Activated CD8-positive, alpha-beta memory T cell treated with anti-CD3 and anti-CD28 coated beads for 24 hours (primary cell): Measurements from ENCODE around the gene RNLS.

Experiments
- DNase-seq: peaks from one replicate; pipeline ENCODE4 v3.0.0-alpha.2; 2020

RNLS gene

GRCh38 chr10:88249450-88249849 is 333.7 kb downstream of the RNLS start:
- DNase-seq, result no peak

- DNase-seq, result no peak
Observed at GRCh38 chr10:88246675-88247074, 336.4 kb downstream of the RNLS start.

- DNase-seq, result no peak
Observed at GRCh38 chr10:88245974-88246511, 337.1 kb downstream of the RNLS start.

- DNase-seq, result no peak
Observed at GRCh38 chr10:88244781-88245625, 338.1 kb downstream of the RNLS start.

- DNase-seq, result no peak
Observed at GRCh38 chr10:88243836-88244730, 339.0 kb downstream of the RNLS start.

- DNase-seq, result no peak
Observed at GRCh38 chr10:88243202-88243744, 339.8 kb downstream of the RNLS start.

- no peak for DNase-seq
Observed at GRCh38 chr10:88241501-88241900, 341.6 kb downstream of the RNLS start.

GRCh38 chr10:88239212-88239611 is 343.9 kb downstream of the RNLS start:
- no peak for DNase-seq

- no peak for DNase-seq
Observed at GRCh38 chr10:88238615-88238914, 344.6 kb downstream of the RNLS start.

GRCh38 chr10:88237896-88238614 is 345.1 kb downstream of the RNLS start:
- no peak for DNase-seq

- DNase-seq, result no peak
Observed at GRCh38 chr10:88236121-88236743, 346.9 kb downstream of the RNLS start.

- DNase-seq, result no peak
Observed at GRCh38 chr10:88234297-88234696, 348.8 kb downstream of the RNLS start.

- no peak for DNase-seq
Observed at GRCh38 chr10:88233870-88234269, 349.2 kb downstream of the RNLS start.

- DNase-seq, result no peak
Observed at GRCh38 chr10:88232983-88233543, 350.1 kb downstream of the RNLS start.

GRCh38 chr10:88232029-88232895 is 350.9 kb downstream of the RNLS start:
- no peak for DNase-seq

GRCh38 chr10:88230251-88230650 is 352.9 kb downstream of the RNLS start:
- DNase-seq, result no peak

- DNase-seq, result no peak
Observed at GRCh38 chr10:88228130-88228529, 355.0 kb downstream of the RNLS start.

GRCh38 chr10:88227342-88228018 is 355.6 kb downstream of the RNLS start:
- DNase-seq, result no peak

- no peak for DNase-seq
Observed at GRCh38 chr10:88226891-88227290, 356.2 kb downstream of the RNLS start.

- DNase-seq, result no peak
Observed at GRCh38 chr10:88226071-88226659, 357.0 kb downstream of the RNLS start.
